ENCODE data around the gene GJC3. TPM values are rescaled to one million over a fixed set of nuclear protein-coding genes. Genes with fewer than 3 reads are reported as not detected.
"Not testable (repeated sequence)": the region's sequence is repeated elsewhere in the genome, so short reads cannot be mapped to it uniquely, and the experiment has no call there.

Gene GJC3
- total RNA-seq, 2 donors from 2014 or later, result 0.25 TPM; not detected in 1

DNA sequence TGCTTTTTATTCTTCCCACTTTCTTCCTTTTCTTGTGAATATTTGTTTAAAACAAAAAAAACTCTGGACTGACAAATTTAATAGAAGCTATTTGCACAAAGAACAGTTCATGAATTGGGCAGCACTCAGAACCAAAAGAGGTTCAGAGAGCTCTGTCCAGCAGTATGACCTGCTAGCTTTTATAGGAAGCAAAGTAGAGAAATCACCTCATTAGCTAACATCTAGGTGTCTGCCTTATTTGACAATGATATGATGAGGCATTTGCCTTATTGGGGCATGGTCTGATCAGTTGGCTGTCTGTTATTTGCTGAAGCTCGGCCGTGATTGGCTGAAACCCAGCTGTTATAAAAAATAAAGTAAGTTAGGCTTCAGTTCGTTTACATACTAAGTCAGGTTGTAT, 9.3 kb downstream of the GJC3 start:
- no peaks in the 10 kb centered on the region for H3K27me3 Mint-ChIP-seq
- peaks cover 27% of the 10 kb centered on the region for H3K4me1 Mint-ChIP-seq
- H3K9me3 ChIP-seq (ENCODE audit: control insufficient read depth, low read length, poor library complexity, severe bottlenecking), result no peaks in the 10 kb centered on the region
- ATAC-seq (no peak), DNase-seq (no peak)
- peak overlapping the region; percentile 97 for H3K27ac Mint-ChIP-seq
- H3K36me3 Mint-ChIP-seq (ENCODE audit: low read depth), result peaks cover 10% of the 10 kb centered on the region
- H3K4me3 Mint-ChIP-seq, result peak overlapping the region; percentile 95

GRCh38 chr7:99919814-99920112, 9.7 kb downstream of the GJC3 start:
- H3K4me3 Mint-ChIP-seq, result peak overlapping the region; percentile 95
- peak overlapping the region; percentile 97 for H3K27ac Mint-ChIP-seq
- H3K9me3 ChIP-seq (ENCODE audit: control insufficient read depth, low read length, poor library complexity, severe bottlenecking), result no peaks in the 10 kb centered on the region
- ATAC-seq (no peak), DNase-seq (no peak)
- no peaks in the 10 kb centered on the region for H3K27me3 Mint-ChIP-seq
- peaks cover 29% of the 10 kb centered on the region for H3K4me1 Mint-ChIP-seq
- H3K36me3 Mint-ChIP-seq (ENCODE audit: low read depth), result peaks cover 10% of the 10 kb centered on the region

DNA sequence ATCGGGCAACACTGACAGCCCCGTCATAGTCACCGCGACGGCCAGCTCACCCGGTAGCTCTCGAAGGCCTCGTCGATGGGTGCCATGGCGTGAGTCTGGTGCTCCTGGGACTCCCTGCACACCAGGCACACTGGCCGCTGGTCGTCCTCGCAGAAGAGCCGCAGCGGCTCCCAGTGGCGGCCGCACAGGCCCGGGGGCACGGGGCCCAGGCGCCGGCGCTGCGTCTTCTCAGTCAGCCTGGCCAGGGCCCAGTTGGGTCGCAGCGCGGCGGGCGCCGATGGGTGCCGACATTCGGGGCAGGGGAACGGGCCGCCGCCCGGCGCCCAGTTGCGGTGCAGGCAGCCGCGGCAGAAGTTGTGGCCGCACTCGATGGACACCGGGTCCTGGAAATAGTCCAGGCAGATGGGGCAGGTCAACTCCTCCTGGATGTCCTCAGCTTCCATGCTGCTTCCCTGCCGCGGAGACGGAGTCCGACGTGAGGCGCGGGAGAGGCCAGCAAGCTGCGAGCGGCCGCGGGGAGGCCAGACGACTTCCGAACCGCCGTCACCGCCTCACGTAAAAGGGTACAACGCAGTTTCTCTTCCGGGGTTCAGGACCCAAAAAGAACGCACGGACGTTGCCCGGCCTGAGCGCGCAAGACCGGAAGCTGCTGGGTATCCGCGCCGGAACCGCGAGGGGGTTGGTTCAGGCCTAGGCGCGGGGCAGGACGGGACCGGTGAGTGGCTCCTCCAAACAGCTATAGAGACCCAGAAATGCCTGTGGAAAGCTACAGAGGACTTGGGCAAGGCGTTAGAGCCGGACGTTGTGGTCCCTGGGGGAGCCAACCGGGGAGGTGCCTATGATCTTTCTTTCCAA, 10.2 kb downstream of the GJC3 start, which contains the start of gene TRIM4:
TSS of gene TRIM4 (minus strand) at position 572 of the 855 bp plus-strand sequence. CDS start at position 443, 129 bp downstream.
- H3K27ac Mint-ChIP-seq, result peak within 1 kb of the TSS; percentile 97
- peak; percentile 72 to 77 (median 74) for DNase-seq
- ATAC-seq, result peak; percentile 98
- no peaks in the 10 kb centered on the region for H3K27me3 Mint-ChIP-seq
- no peaks in the 10 kb centered on the region for H3K9me3 ChIP-seq (ENCODE audit: control insufficient read depth, low read length, poor library complexity, severe bottlenecking)
- peaks cover 34% of the 10 kb centered on the region for H3K4me1 Mint-ChIP-seq
- H3K36me3 Mint-ChIP-seq (ENCODE audit: low read depth), result peaks cover 10% of the 10 kb centered on the region
- peak within 1 kb of the TSS; percentile 95 for H3K4me3 Mint-ChIP-seq

GRCh38 chr7:99910976-99911375, 18.4 kb downstream of the GJC3 start:
- ATAC-seq, result no peak
- Mint-ChIP-seq H3K27ac (no peak overlapping the region), H3K27me3 (no peaks in the 10 kb centered on the region), H3K4me3 (no peak overlapping the region), H3K4me1 (peaks cover 40% of the 10 kb centered on the region), H3K36me3 (ENCODE audit: low read depth) (peaks cover 8% of the 10 kb centered on the region)
- H3K9me3 ChIP-seq (ENCODE audit: control insufficient read depth, low read length, poor library complexity, severe bottlenecking), result no peaks in the 10 kb centered on the region
- DNase-seq, result no peak

GRCh38 chr7:99901581-99901980, 27.8 kb downstream of the GJC3 start:
- DNase-seq (no peak), ATAC-seq (no peak)
- no peak overlapping the region for H3K27ac Mint-ChIP-seq
- no peaks in the 10 kb centered on the region for H3K9me3 ChIP-seq (ENCODE audit: control insufficient read depth, low read length, poor library complexity, severe bottlenecking)
- peaks cover 14% of the 10 kb centered on the region for H3K36me3 Mint-ChIP-seq (ENCODE audit: low read depth)
- H3K4me1 Mint-ChIP-seq, result peaks cover 6% of the 10 kb centered on the region
- H3K4me3 Mint-ChIP-seq, result no peak overlapping the region
- no peaks in the 10 kb centered on the region for H3K27me3 Mint-ChIP-seq

DNA sequence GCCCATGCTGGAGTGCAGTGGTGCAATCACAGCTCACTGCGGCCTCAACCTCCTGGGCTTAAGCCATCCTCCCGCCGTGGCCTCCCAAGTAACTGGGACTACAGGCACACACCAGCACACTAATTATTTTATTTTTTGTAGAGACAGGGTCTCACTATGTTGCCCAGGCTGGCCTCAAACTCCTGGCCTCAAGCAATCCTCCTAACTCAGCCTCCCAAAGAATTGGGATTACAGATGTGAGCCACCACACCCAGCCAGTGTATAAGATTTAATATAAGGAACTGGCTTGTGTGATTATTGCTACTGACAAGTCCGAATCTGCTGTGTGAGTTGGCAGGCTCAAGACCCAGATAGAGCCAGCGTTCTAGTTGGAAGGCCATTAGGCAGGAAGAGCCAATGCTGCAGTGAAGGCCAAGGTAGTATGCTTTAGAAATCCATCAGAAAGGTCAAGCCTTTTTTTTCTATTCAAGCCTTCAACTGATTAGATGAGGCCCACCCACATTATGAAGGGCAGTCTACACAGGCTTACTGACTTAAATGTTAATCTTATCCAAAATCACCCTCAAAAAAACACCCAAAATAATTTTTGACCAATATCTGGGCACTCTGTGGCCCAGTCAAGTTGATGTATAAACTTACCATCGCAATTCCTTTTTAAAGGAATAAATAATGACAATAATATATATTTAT, 29.4 kb downstream of the GJC3 start:
- Mint-ChIP-seq H3K4me3 (no peak overlapping the region), H3K27me3 (no peaks in the 10 kb centered on the region), H3K4me1 (peaks cover 6% of the 10 kb centered on the region), H3K36me3 (ENCODE audit: low read depth) (peaks cover 14% of the 10 kb centered on the region), H3K27ac (no peak overlapping the region)
- no peaks in the 10 kb centered on the region for H3K9me3 ChIP-seq (ENCODE audit: control insufficient read depth, low read length, poor library complexity, severe bottlenecking)
- ATAC-seq, result no peak
- DNase-seq, result no peak

GRCh38 chr7:99898836-99899235, 30.6 kb downstream of the GJC3 start:
- peaks cover 14% of the 10 kb centered on the region for H3K36me3 Mint-ChIP-seq (ENCODE audit: low read depth)

GRCh38 chr7:99898023-99898357, 31.4 kb downstream of the GJC3 start:
- no peak for DNase-seq
- Mint-ChIP-seq H3K36me3 (ENCODE audit: low read depth) (peaks cover 11% of the 10 kb centered on the region), H3K4me1 (peaks cover 6% of the 10 kb centered on the region), H3K27ac (no peak overlapping the region), H3K4me3 (no peak overlapping the region), H3K27me3 (no peaks in the 10 kb centered on the region)
- ATAC-seq, result no peak
- H3K9me3 ChIP-seq (ENCODE audit: control insufficient read depth, low read length, poor library complexity, severe bottlenecking), result no peaks in the 10 kb centered on the region

More at GRCh38 chr7:99898836-99899235, 30.6 kb downstream of the GJC3 start:
- no peak overlapping the region for H3K4me3 Mint-ChIP-seq
- H3K27me3 Mint-ChIP-seq, result no peaks in the 10 kb centered on the region
- peaks cover 6% of the 10 kb centered on the region for H3K4me1 Mint-ChIP-seq
- no peaks in the 10 kb centered on the region for H3K9me3 ChIP-seq (ENCODE audit: control insufficient read depth, low read length, poor library complexity, severe bottlenecking)
- H3K27ac Mint-ChIP-seq, result no peak overlapping the region
- no peak for DNase-seq
- ATAC-seq, result no peak

DNA sequence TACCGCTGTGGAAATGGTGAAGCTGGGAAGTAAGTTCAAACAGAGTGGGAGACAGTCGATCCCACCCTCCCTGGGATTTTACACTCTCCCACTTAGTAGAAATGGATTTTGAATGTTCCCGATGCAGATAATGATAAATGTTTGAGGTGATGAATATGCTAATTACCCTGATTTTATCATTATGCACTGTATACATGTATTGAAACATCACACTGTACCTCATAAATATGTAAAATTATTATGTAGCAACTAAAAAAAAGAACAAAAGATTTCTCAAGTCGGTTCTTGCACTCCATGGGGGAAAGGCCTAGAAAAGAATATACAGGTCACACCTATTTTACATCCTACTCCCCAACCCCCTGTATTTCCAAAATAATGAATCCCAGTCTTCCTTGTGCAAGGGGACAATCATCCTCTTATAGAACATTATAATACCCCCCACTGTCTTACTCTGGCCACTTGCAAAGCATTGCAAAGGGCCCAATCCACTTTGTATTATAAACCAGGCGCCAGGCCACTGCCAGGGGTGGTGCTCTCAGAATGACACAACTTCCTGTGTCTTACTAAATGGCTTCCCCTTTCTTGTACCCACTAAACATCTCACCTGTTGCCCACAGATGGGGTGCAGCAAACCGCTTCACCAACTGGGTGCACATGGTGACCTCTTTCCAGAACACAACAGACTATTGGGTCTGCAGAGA, 31.9 kb downstream of the GJC3 start:
- Mint-ChIP-seq H3K4me3 (no peak overlapping the region), H3K27me3 (no peaks in the 10 kb centered on the region), H3K4me1 (peaks cover 2% of the 10 kb centered on the region), H3K27ac (no peak overlapping the region), H3K36me3 (ENCODE audit: low read depth) (peaks cover 9% of the 10 kb centered on the region)
- no peak for DNase-seq
- H3K9me3 ChIP-seq (ENCODE audit: control insufficient read depth, low read length, poor library complexity, severe bottlenecking), result no peaks in the 10 kb centered on the region
- no peak for ATAC-seq

- H3K4me3 Mint-ChIP-seq, result no peak overlapping the region
- H3K27ac Mint-ChIP-seq, result no peak overlapping the region
- H3K27me3 Mint-ChIP-seq, result no peaks in the 10 kb centered on the region
- no peaks in the 10 kb centered on the region for H3K9me3 ChIP-seq (ENCODE audit: control insufficient read depth, low read length, poor library complexity, severe bottlenecking)
- DNase-seq, result no peak
- ATAC-seq, result no peak
- peaks cover 4% of the 10 kb centered on the region for H3K36me3 Mint-ChIP-seq (ENCODE audit: low read depth)
- peaks cover 2% of the 10 kb centered on the region for H3K4me1 Mint-ChIP-seq
Measured at GRCh38 chr7:99894738-99895137, 34.7 kb downstream of the GJC3 start.

DNA sequence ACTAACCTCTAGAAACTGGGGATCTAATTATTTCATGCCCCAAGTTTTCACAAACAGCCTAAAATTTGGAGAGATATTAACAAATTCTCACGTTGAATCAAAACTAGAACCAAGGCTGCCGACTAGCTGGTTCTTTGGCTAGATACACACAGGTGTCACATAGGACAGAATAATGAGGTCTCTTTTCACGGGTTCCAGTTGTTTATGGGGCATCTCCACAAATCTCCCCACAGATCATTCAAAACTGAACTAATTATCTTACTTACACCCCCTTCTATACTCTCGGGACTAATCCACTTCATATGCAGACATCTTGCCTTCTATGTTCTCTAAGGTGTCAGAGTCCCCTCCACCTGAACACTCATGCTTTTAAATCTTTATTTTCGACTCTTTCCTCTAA, 36.1 kb downstream of the GJC3 start:
- Mint-ChIP-seq H3K4me1 (no peaks in the 10 kb centered on the region), H3K27ac (peak overlapping the region; percentile 21), H3K27me3 (no peaks in the 10 kb centered on the region), H3K4me3 (no peak overlapping the region), H3K36me3 (ENCODE audit: low read depth) (peaks cover 7% of the 10 kb centered on the region)
- no peaks in the 10 kb centered on the region for H3K9me3 ChIP-seq (ENCODE audit: control insufficient read depth, low read length, poor library complexity, severe bottlenecking)
- DNase-seq (no peak), ATAC-seq (no peak)

DNA sequence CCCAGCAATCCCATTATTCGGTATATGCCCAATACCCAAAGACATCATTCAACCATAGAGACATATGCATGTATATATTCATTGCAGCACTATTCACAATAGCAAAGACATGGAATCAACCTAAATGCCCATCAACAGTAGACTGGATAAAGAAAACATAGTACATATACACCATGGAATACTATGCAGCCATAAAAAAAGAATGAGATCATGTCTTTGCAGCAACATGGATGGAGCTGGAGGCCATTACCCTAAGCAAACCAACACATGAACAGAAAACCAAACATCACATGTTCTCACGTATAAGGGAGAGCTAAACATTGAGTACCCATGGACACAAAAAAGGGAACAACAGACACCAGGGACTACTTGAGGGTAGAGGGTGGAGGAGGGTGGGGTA, 39.1 kb downstream of the GJC3 start:
- H3K9me3 ChIP-seq (ENCODE audit: control insufficient read depth, low read length, poor library complexity, severe bottlenecking); H3K4me1 Mint-ChIP-seq; DNase-seq; H3K27ac Mint-ChIP-seq; H3K36me3 Mint-ChIP-seq (ENCODE audit: low read depth); ATAC-seq; H3K27me3 Mint-ChIP-seq; H3K4me3 Mint-ChIP-seq: not testable (repeated sequence)

DNA sequence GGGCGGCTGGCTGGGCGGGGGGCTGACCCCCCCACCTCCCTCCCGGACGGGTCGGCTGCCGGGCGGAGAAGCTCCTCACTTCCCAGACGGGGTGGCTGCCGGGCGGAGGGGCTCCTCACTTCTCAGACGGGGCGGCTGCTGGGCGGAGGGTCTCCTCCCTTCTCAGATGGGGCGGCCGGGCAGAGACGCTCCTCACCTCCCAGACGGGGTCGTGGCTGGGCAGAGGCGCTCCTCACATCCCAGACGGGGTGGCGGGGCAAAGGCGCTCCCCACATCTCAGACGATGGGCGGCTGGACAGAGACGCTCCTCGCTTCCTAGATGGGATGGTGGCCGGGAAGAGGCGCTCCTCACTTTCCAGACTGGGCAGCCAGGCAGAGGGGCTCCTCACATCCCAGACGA, 41.1 kb downstream of the GJC3 start:
- not testable (repeated sequence) for ATAC-seq; H3K9me3 ChIP-seq (ENCODE audit: control insufficient read depth, low read length, poor library complexity, severe bottlenecking); H3K27me3 Mint-ChIP-seq; DNase-seq; H3K4me3 Mint-ChIP-seq; H3K36me3 Mint-ChIP-seq (ENCODE audit: low read depth); H3K27ac Mint-ChIP-seq; H3K4me1 Mint-ChIP-seq
